ENCODE data around the gene NFAT5.
A peak's percentile ranks its signal among the peaks of the same experiment; 100 is the strongest.

Gene NFAT5

GRCh38 chr16:69709456-69710084, 143.8 kb downstream of the NFAT5 start:
- no peak for DNase-seq
- Histone ChIP-seq H3K9me3 (no peaks in the 10 kb centered on the region), H3K4me3 (ENCODE audit: low read depth, low read length) (no peak overlapping the region), H3K27me3 (no peaks in the 10 kb centered on the region), H3K36me3 (no peaks in the 10 kb centered on the region), H3K4me1 (no peaks in the 10 kb centered on the region)
- TF ChIP-seq CTCF (IDR thresholded peaks at IDR 0.05; ENCODE audit: low read depth, low read length) = peak; percentile 66

- Histone ChIP-seq H3K4me3 (ENCODE audit: low read depth, low read length) (no peak overlapping the region), H3K4me1 (no peaks in the 10 kb centered on the region), H3K27me3 (no peaks in the 10 kb centered on the region), H3K9me3 (no peaks in the 10 kb centered on the region), H3K36me3 (no peaks in the 10 kb centered on the region)
- TF ChIP-seq CTCF (IDR thresholded peaks at IDR 0.05; ENCODE audit: low read depth, low read length) = no peak
- DNase-seq = no peak
Measured at GRCh38 chr16:69711115-69711740, 145.5 kb downstream of the NFAT5 start.

- H3K9me3 ChIP-seq = no peaks in the 10 kb centered on the region
- DNase-seq = no peak
- no peaks in the 10 kb centered on the region for H3K4me1 ChIP-seq
- TF ChIP-seq CTCF (IDR thresholded peaks at IDR 0.05; ENCODE audit: low read depth, low read length) = no peak
- no peak overlapping the region for H3K4me3 ChIP-seq (ENCODE audit: low read depth, low read length)
- no peaks in the 10 kb centered on the region for H3K36me3 ChIP-seq
- H3K27me3 ChIP-seq = no peaks in the 10 kb centered on the region
Measured at GRCh38 chr16:69712277-69712676, 146.5 kb downstream of the NFAT5 start.

- H3K36me3 ChIP-seq = no peaks in the 10 kb centered on the region
- no peak for DNase-seq
- H3K4me1 ChIP-seq = no peaks in the 10 kb centered on the region
- TF ChIP-seq CTCF (IDR thresholded peaks at IDR 0.05; ENCODE audit: low read depth, low read length) = no peak
- H3K9me3 ChIP-seq = no peaks in the 10 kb centered on the region
- H3K27me3 ChIP-seq = no peaks in the 10 kb centered on the region
- H3K4me3 ChIP-seq (ENCODE audit: low read depth, low read length) = no peak overlapping the region
Measured at GRCh38 chr16:69712914-69713581, 147.3 kb downstream of the NFAT5 start.

GRCh38 chr16:69717066-69717465, 151.3 kb downstream of the NFAT5 start:
- no peaks in the 10 kb centered on the region for H3K27me3 ChIP-seq
- H3K4me3 ChIP-seq (ENCODE audit: low read depth, low read length) = no peak overlapping the region
- no peaks in the 10 kb centered on the region for H3K4me1 ChIP-seq
- TF ChIP-seq CTCF (IDR thresholded peaks at IDR 0.05; ENCODE audit: low read depth, low read length) = no peak
- no peak for DNase-seq
- H3K9me3 ChIP-seq = no peaks in the 10 kb centered on the region
- no peaks in the 10 kb centered on the region for H3K36me3 ChIP-seq

All from BE2C (cell line).